Prostate gland (tissue), 2 donors: ENCODE results near the gene VAV2.

Source experiments
- CTCF ChIP-seq, 4 experiments: fragments of 200-600 bp in 2 of 4; fragments of 450-650 bp in 2 of 4; sonication (generic) in 2 of 4; IDR thresholded peaks; 1 replicate in 3 of 4; 2 replicates in 1 of 4; pipeline ENCODE4 v1.5.1; 2016 to 2019; ENCODE audit warnings: antibody characterized with exemption in 4 of 4, mild to moderate bottlenecking in 2 of 4, moderate library complexity in 2 of 4
- POLR2A ChIP-seq: fragments of 450-650 bp; IDR thresholded peaks from one replicate; pipeline ENCODE4 v1.6.1; 2016; ENCODE audit warnings: antibody characterized with exemption, mild to moderate bottlenecking
- POLR2AphosphoS5 ChIP-seq: sonication (generic); formaldehyde crosslinking; IDR thresholded peaks from one replicate; pipeline ENCODE4 v1.6.1; 2017; ENCODE audit warnings: antibody characterized with exemption

GRCh38 chr9:133717113-133718031 lies 274.8 kb downstream of the VAV2 start:
- TF ChIP-seq CTCF (IDR thresholded peaks at IDR 0.05) (no peak), POLR2AphosphoS5 (no peak), POLR2A (no peak)
